Gastrocnemius medialis (tissue), 4 donors: ENCODE results near the gene HMHB1.

ENCODE experiments used
- POLR2A ChIP-seq, 2 donors: fragments of 450-650 bp; IDR thresholded peaks; one replicate each; pipeline ENCODE4 v1.6.1; 2017; ENCODE audit warnings: antibody characterized with exemption in 2 of 2, mild to moderate bottlenecking in 2 of 2, moderate library complexity in 2 of 2
- TF ChIP-seq, protein P1 (sequence below), 5 experiments: fragments of 450-650 bp in 3 of 5; fragments of 200-600 bp in 2 of 5; sonication (generic) in 2 of 5; IDR thresholded peaks in 4 of 5; conservative IDR thresholded peaks in 1 of 5; 1 replicate in 4 of 5; 2 replicates in 1 of 5; pipeline ENCODE4 v1.5.1; 2016 to 2019; ENCODE audit warnings: antibody characterized with exemption in 5 of 5, mild to moderate bottlenecking in 3 of 5, moderate library complexity in 3 of 5

DNA sequence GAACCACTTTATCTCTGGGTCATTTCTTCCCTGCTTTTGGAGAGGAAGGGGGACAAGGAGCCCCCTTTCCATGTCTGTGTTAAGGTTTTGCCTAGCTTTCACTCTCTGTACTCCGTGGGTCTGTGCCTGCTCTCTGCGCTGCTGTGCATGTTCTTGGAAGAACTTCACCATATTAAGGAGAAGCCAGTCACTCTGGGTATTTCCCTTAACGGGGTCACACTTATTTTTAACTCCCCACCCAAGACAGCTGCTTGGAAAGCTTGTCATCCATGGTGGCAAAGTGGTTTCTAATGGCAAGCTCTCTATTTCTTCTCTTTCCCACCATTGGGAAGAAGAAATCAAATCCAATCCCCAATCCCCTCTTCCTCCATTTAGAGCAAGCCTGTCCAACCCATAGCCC lies 44.8 kb upstream of the HMHB1 start:
- TF ChIP-seq, protein P1, sequence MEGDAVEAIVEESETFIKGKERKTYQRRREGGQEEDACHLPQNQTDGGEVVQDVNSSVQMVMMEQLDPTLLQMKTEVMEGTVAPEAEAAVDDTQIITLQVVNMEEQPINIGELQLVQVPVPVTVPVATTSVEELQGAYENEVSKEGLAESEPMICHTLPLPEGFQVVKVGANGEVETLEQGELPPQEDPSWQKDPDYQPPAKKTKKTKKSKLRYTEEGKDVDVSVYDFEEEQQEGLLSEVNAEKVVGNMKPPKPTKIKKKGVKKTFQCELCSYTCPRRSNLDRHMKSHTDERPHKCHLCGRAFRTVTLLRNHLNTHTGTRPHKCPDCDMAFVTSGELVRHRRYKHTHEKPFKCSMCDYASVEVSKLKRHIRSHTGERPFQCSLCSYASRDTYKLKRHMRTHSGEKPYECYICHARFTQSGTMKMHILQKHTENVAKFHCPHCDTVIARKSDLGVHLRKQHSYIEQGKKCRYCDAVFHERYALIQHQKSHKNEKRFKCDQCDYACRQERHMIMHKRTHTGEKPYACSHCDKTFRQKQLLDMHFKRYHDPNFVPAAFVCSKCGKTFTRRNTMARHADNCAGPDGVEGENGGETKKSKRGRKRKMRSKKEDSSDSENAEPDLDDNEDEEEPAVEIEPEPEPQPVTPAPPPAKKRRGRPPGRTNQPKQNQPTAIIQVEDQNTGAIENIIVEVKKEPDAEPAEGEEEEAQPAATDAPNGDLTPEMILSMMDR (IDR thresholded peaks at IDR 0.05 in 4 of 5, conservative IDR thresholded peaks at IDR 0.05 in 1 of 5): no peak
- TF ChIP-seq POLR2A (IDR thresholded peaks at IDR 0.05): no peak
